GM12874 (cell line): ENCODE data around the gene MKX.

Experiments
- TF ChIP-seq, protein P1 (sequence below): IDR thresholded peaks from 2 replicates; pipeline ENCODE4 v1.5.1; 2011; ENCODE audit warnings: low read depth, mild to moderate bottlenecking, control low read depth, low read length, moderate library complexity; ENCODE audit not compliant: insufficient read depth

Gene MKX

DNA sequence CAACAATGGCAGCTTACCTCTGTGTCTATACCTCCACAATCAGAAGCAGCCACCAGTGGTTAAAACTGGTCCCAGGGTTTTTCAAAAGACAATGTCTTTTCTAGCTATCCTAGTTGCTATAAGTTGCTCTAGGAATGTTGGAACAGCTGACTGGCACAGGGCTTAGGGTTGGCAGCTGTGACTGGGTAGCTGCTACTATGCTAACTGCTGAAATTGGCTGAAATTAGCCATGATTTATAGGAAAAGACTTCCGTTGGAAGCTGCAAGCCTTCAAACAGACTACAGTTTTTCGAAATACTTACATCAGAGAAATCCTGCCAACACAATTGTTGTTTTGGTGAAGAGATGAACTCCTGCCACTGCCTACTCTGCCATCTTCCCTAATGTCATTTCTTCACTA, 102.3 kb downstream of the MKX start:
- TF ChIP-seq, protein P1, sequence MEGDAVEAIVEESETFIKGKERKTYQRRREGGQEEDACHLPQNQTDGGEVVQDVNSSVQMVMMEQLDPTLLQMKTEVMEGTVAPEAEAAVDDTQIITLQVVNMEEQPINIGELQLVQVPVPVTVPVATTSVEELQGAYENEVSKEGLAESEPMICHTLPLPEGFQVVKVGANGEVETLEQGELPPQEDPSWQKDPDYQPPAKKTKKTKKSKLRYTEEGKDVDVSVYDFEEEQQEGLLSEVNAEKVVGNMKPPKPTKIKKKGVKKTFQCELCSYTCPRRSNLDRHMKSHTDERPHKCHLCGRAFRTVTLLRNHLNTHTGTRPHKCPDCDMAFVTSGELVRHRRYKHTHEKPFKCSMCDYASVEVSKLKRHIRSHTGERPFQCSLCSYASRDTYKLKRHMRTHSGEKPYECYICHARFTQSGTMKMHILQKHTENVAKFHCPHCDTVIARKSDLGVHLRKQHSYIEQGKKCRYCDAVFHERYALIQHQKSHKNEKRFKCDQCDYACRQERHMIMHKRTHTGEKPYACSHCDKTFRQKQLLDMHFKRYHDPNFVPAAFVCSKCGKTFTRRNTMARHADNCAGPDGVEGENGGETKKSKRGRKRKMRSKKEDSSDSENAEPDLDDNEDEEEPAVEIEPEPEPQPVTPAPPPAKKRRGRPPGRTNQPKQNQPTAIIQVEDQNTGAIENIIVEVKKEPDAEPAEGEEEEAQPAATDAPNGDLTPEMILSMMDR, result no peak

DNA sequence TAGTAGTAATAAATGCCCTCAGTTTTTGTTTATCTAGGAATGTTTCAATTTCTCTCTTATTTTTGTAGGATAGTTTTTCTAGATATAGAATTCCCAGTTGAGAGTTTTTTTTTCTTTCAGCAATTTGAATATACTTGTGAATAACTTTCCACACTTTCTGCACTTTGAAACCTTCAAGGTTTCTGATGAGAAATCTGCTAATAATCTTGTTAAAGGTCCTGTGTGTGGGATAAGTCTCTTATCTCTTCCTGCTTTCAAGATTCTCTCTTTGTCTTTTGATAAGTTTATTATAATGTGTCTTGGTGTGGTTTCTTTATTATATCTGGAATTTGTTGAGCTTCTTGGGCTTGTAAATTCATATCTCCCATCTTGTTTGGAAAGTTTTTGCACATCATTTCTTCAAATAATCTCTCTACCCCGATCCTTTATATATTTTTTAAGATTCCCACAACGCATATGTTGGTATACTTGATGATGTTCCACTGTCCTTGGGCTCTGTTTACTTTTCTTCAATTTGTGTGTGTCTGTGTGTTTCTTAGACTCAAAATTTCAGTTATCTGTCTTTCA, 103.5 kb downstream of the MKX start:
- TF ChIP-seq, protein P1, result no peak

DNA sequence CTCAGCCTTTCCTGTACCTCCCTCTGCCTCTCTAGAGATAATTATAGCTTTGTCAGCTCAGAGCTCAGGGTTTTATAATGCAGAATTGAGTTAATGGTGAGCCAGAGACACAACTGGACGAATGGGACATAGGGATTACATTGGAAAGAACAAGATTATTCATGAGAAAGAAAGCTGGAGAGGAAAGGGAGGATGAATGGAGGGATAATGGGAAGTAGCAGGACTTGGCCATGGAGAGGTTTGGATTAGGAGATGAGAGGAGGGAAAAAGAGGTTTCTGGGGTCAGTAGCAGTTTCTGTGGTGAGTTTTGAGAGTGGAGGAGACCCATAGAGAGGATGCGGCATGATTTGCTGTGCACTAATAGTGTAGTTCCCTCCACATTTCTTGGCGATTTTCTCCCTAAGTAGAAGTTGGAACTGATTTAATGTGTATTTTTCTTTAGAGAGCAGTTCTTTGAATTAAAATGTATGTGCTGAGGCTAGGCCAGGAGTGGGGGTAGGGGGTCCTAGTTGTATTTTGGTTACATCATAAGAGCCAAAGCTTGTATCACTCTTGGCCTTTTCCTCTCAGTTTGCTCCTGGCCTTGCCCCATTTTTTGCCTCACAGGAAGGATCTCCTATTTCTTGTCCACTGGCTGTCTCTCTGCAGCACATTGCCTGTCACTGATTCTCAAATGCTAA, 107.4 kb downstream of the MKX start:
- TF ChIP-seq, protein P1, result no peak

DNA sequence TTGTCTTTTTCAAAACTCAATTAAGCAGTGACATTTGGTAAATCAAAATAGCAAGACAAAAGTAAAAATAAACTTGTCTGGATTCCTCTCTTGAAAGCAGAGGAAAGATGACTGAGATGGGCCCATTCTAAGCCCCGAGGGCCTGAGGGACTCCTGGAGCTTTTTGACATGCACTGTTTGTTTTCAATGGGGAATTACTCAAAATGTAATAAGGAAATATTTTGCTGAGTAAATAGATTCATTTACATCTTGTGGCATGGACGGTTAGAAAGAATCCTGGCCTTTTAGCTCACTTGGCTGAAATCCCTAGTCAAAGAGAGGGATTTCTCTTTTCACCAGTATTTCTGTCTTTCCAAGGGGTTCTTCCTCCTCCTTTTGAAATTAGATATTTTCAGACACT, 108.0 kb downstream of the MKX start:
- TF ChIP-seq, protein P1, result no peak

DNA sequence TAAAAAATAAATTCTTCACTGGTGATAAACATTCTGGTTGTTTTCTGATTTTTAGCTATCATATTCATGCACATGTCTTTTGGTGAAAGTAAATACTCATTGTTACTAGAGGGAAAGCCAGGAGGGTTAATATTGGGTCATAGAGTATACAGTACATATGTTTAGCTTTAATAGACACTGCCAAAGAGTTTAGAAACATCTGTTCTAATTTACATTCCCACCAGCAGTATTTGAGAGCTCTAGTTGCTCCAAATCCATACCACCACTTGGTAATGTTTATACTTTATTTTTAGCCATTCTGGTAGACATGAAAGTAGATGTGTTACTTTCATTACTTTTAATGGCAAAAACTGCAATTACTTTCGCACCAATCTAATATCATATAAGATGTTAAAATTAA, 108.8 kb downstream of the MKX start:
- TF ChIP-seq, protein P1, result no peak

DNA sequence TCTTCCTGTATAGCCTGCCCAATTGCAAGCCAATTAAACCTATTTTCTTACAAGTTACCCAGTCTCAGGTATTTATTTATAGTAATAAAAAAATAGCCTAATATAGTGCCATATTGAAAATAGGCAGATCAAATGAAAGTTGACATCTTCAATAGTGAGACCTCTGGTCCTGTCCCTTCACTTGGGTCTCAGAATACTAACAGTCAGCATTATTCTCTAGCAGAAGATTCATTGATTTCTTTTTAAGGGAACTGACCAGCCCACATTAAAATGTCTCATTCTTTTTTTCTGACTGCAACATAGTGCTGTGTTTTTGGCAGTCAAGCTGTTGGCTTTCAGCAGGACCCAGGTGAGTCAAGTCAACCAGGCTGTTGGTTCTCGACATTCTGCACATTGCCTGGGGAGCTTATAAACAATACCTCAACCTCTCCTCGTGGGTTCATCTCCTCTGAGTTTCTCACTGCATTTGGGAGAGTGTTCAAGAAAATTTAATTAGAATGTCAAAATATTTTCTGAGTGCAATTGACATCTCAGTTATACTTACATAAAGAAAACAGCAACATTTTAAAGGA, 109.8 kb downstream of the MKX start:
- TF ChIP-seq, protein P1, result no peak

DNA sequence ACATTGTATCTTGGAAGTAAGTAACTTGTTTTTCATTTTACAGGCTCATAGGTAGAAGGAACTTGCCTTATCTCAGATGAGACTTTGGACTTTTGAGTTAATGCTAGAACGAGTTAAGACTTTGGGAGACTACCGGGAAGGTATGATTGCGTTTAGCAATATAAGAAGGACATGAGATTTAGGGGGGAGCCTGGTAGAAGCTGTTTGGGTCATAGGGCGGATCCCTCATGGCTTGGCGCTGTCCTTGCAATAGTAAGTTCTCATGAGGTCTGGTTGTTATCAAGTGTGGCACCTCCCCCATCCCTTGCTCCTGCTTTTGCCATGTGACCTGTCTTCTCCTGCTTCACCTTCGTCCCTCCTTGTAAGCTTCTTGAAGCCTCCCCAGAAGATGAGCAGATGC, 110.3 kb downstream of the MKX start:
- TF ChIP-seq, protein P1, result no peak
